Activated T-cell treated with anti-CD3 and anti-CD28 coated beads, Interleukin-2, amount 50 U/mL, for 24 hours (primary cell): Measurements from ENCODE around the gene AMN.

Source experiments
- DNase-seq: peaks from one replicate; pipeline ENCODE4 v3.0.0-alpha.2; 2020
- H3K27ac Mint-ChIP-seq: 2 replicates; pipeline ENCODE4 v1.8.0; 2020; ENCODE audit warnings: mild to moderate bottlenecking, mixed read lengths
- H3K27me3 Mint-ChIP-seq: 2 replicates; pipeline ENCODE4 v1.8.0; 2020; ENCODE audit warnings: mixed read lengths
- H3K36me3 Mint-ChIP-seq: 2 replicates; pipeline ENCODE4 v1.8.0; 2020; ENCODE audit warnings: low read depth, mixed read lengths
- H3K4me1 Mint-ChIP-seq: 2 replicates; pipeline ENCODE4 v1.8.0; 2020; ENCODE audit warnings: low read depth, mixed read lengths
- H3K4me3 Mint-ChIP-seq: 2 replicates; pipeline ENCODE4 v1.8.0; 2020; ENCODE audit warnings: mild to moderate bottlenecking, moderate library complexity, mixed read lengths
- H3K9me3 Mint-ChIP-seq: 2 replicates; pipeline ENCODE4 v1.8.0; 2020; ENCODE audit warnings: mixed read lengths

AMN gene

GRCh38 chr14:102966681-102967505 lies 44.4 kb downstream of the AMN start:
- Mint-ChIP-seq H3K4me1 (no peaks in the 10 kb centered on the region), H3K4me3 (no peak overlapping the region), H3K27me3 (no peaks in the 10 kb centered on the region), H3K27ac (no peak overlapping the region), H3K9me3 (no peaks in the 10 kb centered on the region), H3K36me3 (peaks cover 6% of the 10 kb centered on the region)
- no peak for DNase-seq

GRCh38 chr14:102967506-102967795 lies 45.0 kb downstream of the AMN start:
- Mint-ChIP-seq H3K27me3 (no peaks in the 10 kb centered on the region), H3K36me3 (peaks cover 6% of the 10 kb centered on the region), H3K27ac (no peak overlapping the region)

GRCh38 chr14:102968306-102968705 lies 45.8 kb downstream of the AMN start:
- DNase-seq: no peak
- peaks cover 6% of the 10 kb centered on the region for H3K36me3 Mint-ChIP-seq
- H3K27me3 Mint-ChIP-seq: no peaks in the 10 kb centered on the region
- H3K4me1 Mint-ChIP-seq: peaks cover 2% of the 10 kb centered on the region
- H3K4me3 Mint-ChIP-seq: no peak overlapping the region
- no peak overlapping the region for H3K27ac Mint-ChIP-seq
- no peaks in the 10 kb centered on the region for H3K9me3 Mint-ChIP-seq

More at GRCh38 chr14:102967506-102967795, 45.0 kb downstream of the AMN start:
- Mint-ChIP-seq H3K9me3 (no peaks in the 10 kb centered on the region), H3K4me1 (no peaks in the 10 kb centered on the region), H3K4me3 (no peak overlapping the region)
- DNase-seq: no peak

GRCh38 chr14:102969060-102969791 lies 46.8 kb downstream of the AMN start:
- Mint-ChIP-seq H3K36me3 (peaks cover 6% of the 10 kb centered on the region), H3K9me3 (no peaks in the 10 kb centered on the region), H3K4me3 (no peak overlapping the region), H3K27ac (no peak overlapping the region), H3K4me1 (peaks cover 2% of the 10 kb centered on the region), H3K27me3 (no peaks in the 10 kb centered on the region)
- no peak for DNase-seq

- Mint-ChIP-seq H3K9me3 (no peaks in the 10 kb centered on the region), H3K4me1 (peaks cover 2% of the 10 kb centered on the region), H3K36me3 (peaks cover 6% of the 10 kb centered on the region)
Observed at GRCh38 chr14:102969901-102970300, 47.4 kb downstream of the AMN start.

GRCh38 chr14:102970496-102970895 lies 48.0 kb downstream of the AMN start:
- Mint-ChIP-seq H3K4me1 (peaks cover 2% of the 10 kb centered on the region), H3K9me3 (no peaks in the 10 kb centered on the region), H3K4me3 (no peak overlapping the region), H3K36me3 (peaks cover 6% of the 10 kb centered on the region), H3K27me3 (no peaks in the 10 kb centered on the region), H3K27ac (no peak overlapping the region)
- no peak for DNase-seq

More at GRCh38 chr14:102969901-102970300, 47.4 kb downstream of the AMN start:
- Mint-ChIP-seq H3K27me3 (no peaks in the 10 kb centered on the region), H3K4me3 (no peak overlapping the region), H3K27ac (no peak overlapping the region)
- DNase-seq: no peak

GRCh38 chr14:102971314-102971713 lies 48.9 kb downstream of the AMN start:
- no peaks in the 10 kb centered on the region for H3K9me3 Mint-ChIP-seq
- peaks cover 5% of the 10 kb centered on the region for H3K36me3 Mint-ChIP-seq
- DNase-seq: no peak
- H3K4me1 Mint-ChIP-seq: peaks cover 2% of the 10 kb centered on the region
- H3K27me3 Mint-ChIP-seq: no peaks in the 10 kb centered on the region
- H3K27ac Mint-ChIP-seq: no peak overlapping the region
- no peak overlapping the region for H3K4me3 Mint-ChIP-seq

GRCh38 chr14:102971836-102972606 lies 49.6 kb downstream of the AMN start:
- no peaks in the 10 kb centered on the region for H3K9me3 Mint-ChIP-seq
- peaks cover 5% of the 10 kb centered on the region for H3K36me3 Mint-ChIP-seq
- H3K4me1 Mint-ChIP-seq: peaks cover 2% of the 10 kb centered on the region
- DNase-seq: no peak
- no peak overlapping the region for H3K4me3 Mint-ChIP-seq
- no peak overlapping the region for H3K27ac Mint-ChIP-seq
- H3K27me3 Mint-ChIP-seq: no peaks in the 10 kb centered on the region

GRCh38 chr14:102973706-102974285 lies 51.3 kb downstream of the AMN start:
- Mint-ChIP-seq H3K27me3 (no peaks in the 10 kb centered on the region), H3K4me3 (no peak overlapping the region), H3K4me1 (peaks cover 2% of the 10 kb centered on the region), H3K9me3 (no peaks in the 10 kb centered on the region), H3K27ac (no peak overlapping the region), H3K36me3 (peaks cover 3% of the 10 kb centered on the region)
- no peak for DNase-seq

- Mint-ChIP-seq H3K36me3 (peaks cover 3% of the 10 kb centered on the region), H3K27ac (no peak overlapping the region), H3K27me3 (no peaks in the 10 kb centered on the region), H3K9me3 (no peaks in the 10 kb centered on the region), H3K4me3 (no peak overlapping the region), H3K4me1 (peaks cover 2% of the 10 kb centered on the region)
- no peak for DNase-seq
Observed at GRCh38 chr14:102975662-102976061, 53.2 kb downstream of the AMN start.

- Mint-ChIP-seq H3K36me3 (peaks cover 3% of the 10 kb centered on the region), H3K27ac (no peak overlapping the region), H3K9me3 (no peaks in the 10 kb centered on the region), H3K4me1 (peaks cover 2% of the 10 kb centered on the region), H3K4me3 (no peak overlapping the region), H3K27me3 (no peaks in the 10 kb centered on the region)
- no peak for DNase-seq
Observed at GRCh38 chr14:102977475-102977874, 55.0 kb downstream of the AMN start.

GRCh38 chr14:102979406-102979805 lies 56.9 kb downstream of the AMN start:
- Mint-ChIP-seq H3K27ac (no peak overlapping the region), H3K9me3 (no peaks in the 10 kb centered on the region), H3K4me1 (no peaks in the 10 kb centered on the region), H3K4me3 (no peak overlapping the region), H3K36me3 (peaks cover 1% of the 10 kb centered on the region), H3K27me3 (no peaks in the 10 kb centered on the region)
- no peak for DNase-seq

GRCh38 chr14:102980409-102980810 lies 57.9 kb downstream of the AMN start:
- no peaks in the 10 kb centered on the region for H3K4me1 Mint-ChIP-seq
- H3K4me3 Mint-ChIP-seq: no peak overlapping the region
- H3K36me3 Mint-ChIP-seq: peaks cover 1% of the 10 kb centered on the region
- no peaks in the 10 kb centered on the region for H3K27me3 Mint-ChIP-seq
- H3K27ac Mint-ChIP-seq: no peak overlapping the region
- no peaks in the 10 kb centered on the region for H3K9me3 Mint-ChIP-seq
- DNase-seq: no peak
